Esophagus squamous epithelium (tissue), 5 donors: ENCODE data around the gene AADACL3. TPM values are rescaled to one million over a fixed set of nuclear protein-coding genes. Genes with fewer than 3 reads are reported as not detected.

Experiments used
- DNase-seq: peaks from one replicate; lab custom pipeline; 2025; lab: John Stamatoyannopoulos, UW
- H3K27ac ChIP-seq, 4 donors: fragments of 200-600 bp; sonication (generic); one replicate each; pipeline ENCODE4 v1.5.1; 2016 to 2019; ENCODE audit warnings: mild to moderate bottlenecking in 1 of 4
- H3K27me3 ChIP-seq, 4 donors: fragments of 200-600 bp; sonication (generic); 1 replicate in 3 of 4; 2 replicates in 1 of 4; pipeline versions ENCODE4 v1.5.1 to v1.6.0; 2017 to 2021; ENCODE audit warnings: antibody characterized with exemption in 1 of 4
- H3K36me3 ChIP-seq, 3 donors: fragments of 200-600 bp; sonication (generic); one replicate each; pipeline ENCODE4 v1.5.1; 2016 to 2019
- H3K4me1 ChIP-seq, 3 donors: fragments of 200-600 bp; sonication (generic); one replicate each; pipeline ENCODE4 v1.5.1; 2017 to 2019
- H3K4me3 ChIP-seq, 4 donors: fragments of 200-600 bp; sonication (generic); 1 replicate in 3 of 4; 2 replicates in 1 of 4; pipeline ENCODE4 v1.5.1; 2016 to 2019; ENCODE audit warnings: mild to moderate bottlenecking in 2 of 4, moderate library complexity in 1 of 4
- H3K9me3 ChIP-seq, 3 donors: fragments of 200-600 bp; sonication (generic); one replicate each; pipeline ENCODE4 v1.5.1; 2016 to 2019
- CTCF ChIP-seq, 6 experiments: fragments of 450-650 bp in 4 of 6; fragments of 200-600 bp in 2 of 6; sonication (generic) in 2 of 6; IDR thresholded peaks; one replicate each; pipeline ENCODE4 v1.5.1; 2016 to 2019; ENCODE audit warnings: antibody characterized with exemption in 6 of 6, mild to moderate bottlenecking in 4 of 6, moderate library complexity in 4 of 6
- POLR2A ChIP-seq, 4 donors: fragments of 450-650 bp; IDR thresholded peaks; one replicate each; pipeline ENCODE4 v1.6.1; 2017; ENCODE audit warnings: antibody characterized with exemption in 4 of 4, mild to moderate bottlenecking in 4 of 4, moderate library complexity in 3 of 4
- WGBS, 2 donors: methylation state at CpG; one replicate each; pipeline ENCODE4 v1.1.5; 2018; 5-methylcytosine and 5-hydroxymethylcytosine counted together
- intact Hi-C: fragments of 100-400 bp; cut with DNase I; formaldehyde crosslinking; loops from one replicate; pipeline ENCODE4 v1.15.0; 2022
- total RNA-seq, 4 donors: library from RNA; depleted of rRNA; stranded (reverse); fragments of >200 nt; gene quantifications; one replicate each; pipeline ENCODE4 v1.1.0, GENCODE V29; 2016
- donor health status: DM: yes; HTN: yes; CAD: no.

AADACL3 gene
- total RNA-seq, 4 donors from 2014 or later = not detected

GRCh38 chr1:12708396-12709090, 7.4 kb upstream of the AADACL3 start:
- intact Hi-C loops = no loop called here

GRCh38 chr1:12709091-12709491, 6.8 kb upstream of the AADACL3 start:
- intact Hi-C loops = no loop called here
- H3K9me3 ChIP-seq = peaks cover 0 to 5% (median 0%) of the 10 kb centered on the region in 3 donors
- H3K27me3 ChIP-seq = peaks cover 0 to 12% (median 0%) of the 10 kb centered on the region in 4 donors
- no peaks in the 10 kb centered on the region for H3K4me1 ChIP-seq
- H3K27ac ChIP-seq = no peak overlapping the region
- no peak overlapping the region for H3K4me3 ChIP-seq
- DNase-seq = no peak
- no peaks in the 10 kb centered on the region for H3K36me3 ChIP-seq
- TF ChIP-seq CTCF (IDR thresholded peaks at IDR 0.05) = no peak
- TF ChIP-seq POLR2A (IDR thresholded peaks at IDR 0.05) = no peak
- 0 to 17% methylated on average over 1 of the region's 1 CpG for WGBS, 2 donors

More at GRCh38 chr1:12708396-12709090, 7.4 kb upstream of the AADACL3 start:
- Histone ChIP-seq H3K9me3 (peaks cover 0 to 11% (median 2%) of the 10 kb centered on the region in 3 donors), H3K4me3 (no peak overlapping the region), H3K27ac (no peak overlapping the region), H3K36me3 (no peaks in the 10 kb centered on the region), H3K4me1 (no peaks in the 10 kb centered on the region), H3K27me3 (peaks cover 0 to 12% (median 0%) of the 10 kb centered on the region in 4 donors)
- no peak for DNase-seq
- WGBS, 2 donors = 73 to 76% methylated on average over 4 of the region's 4 CpGs
- TF ChIP-seq CTCF (IDR thresholded peaks at IDR 0.05) (no peak), POLR2A (IDR thresholded peaks at IDR 0.05) (no peak)

GRCh38 chr1:12709696-12710095, 6.2 kb upstream of the AADACL3 start:
- Histone ChIP-seq H3K27me3 (peaks cover 0 to 12% (median 0%) of the 10 kb centered on the region in 4 donors), H3K36me3 (no peaks in the 10 kb centered on the region), H3K9me3 (no peaks in the 10 kb centered on the region), H3K4me1 (no peaks in the 10 kb centered on the region), H3K27ac (no peak overlapping the region), H3K4me3 (no peak overlapping the region)
- 60 to 67% methylated on average over 3 of the region's 3 CpGs for WGBS, 2 donors
- intact Hi-C loops = no loop called here
- no peak for DNase-seq
- TF ChIP-seq POLR2A (IDR thresholded peaks at IDR 0.05) (no peak), CTCF (IDR thresholded peaks at IDR 0.05) (no peak)

- TF ChIP-seq POLR2A (IDR thresholded peaks at IDR 0.05) (no peak), CTCF (IDR thresholded peaks at IDR 0.05) (no peak)
- WGBS, 2 donors = 58 to 70% methylated on average over 3 of the region's 3 CpGs
- Histone ChIP-seq H3K4me3 (no peak overlapping the region), H3K27me3 (peaks cover 0 to 12% (median 0%) of the 10 kb centered on the region in 4 donors), H3K27ac (no peak overlapping the region), H3K36me3 (no peaks in the 10 kb centered on the region), H3K9me3 (no peaks in the 10 kb centered on the region), H3K4me1 (no peaks in the 10 kb centered on the region)
- intact Hi-C loops = no loop called here
- no peak for DNase-seq
Observed at GRCh38 chr1:12711536-12711935, 4.4 kb upstream of the AADACL3 start.

GRCh38 chr1:12712076-12712475, 3.8 kb upstream of the AADACL3 start:
- H3K4me3 ChIP-seq = no peak overlapping the region

More at GRCh38 chr1:12712076-12712475, 3.8 kb upstream of the AADACL3 start:
- no peak for TF ChIP-seq CTCF (IDR thresholded peaks at IDR 0.05)
- TF ChIP-seq POLR2A (IDR thresholded peaks at IDR 0.05) = no peak
- H3K27ac ChIP-seq = no peak overlapping the region
- no peaks in the 10 kb centered on the region for H3K36me3 ChIP-seq
- peaks cover 0 to 12% (median 0%) of the 10 kb centered on the region in 4 donors for H3K27me3 ChIP-seq
- no peaks in the 10 kb centered on the region for H3K4me1 ChIP-seq
- 60 to 67% methylated on average over 1 of the region's 1 CpG for WGBS, 2 donors
- no peaks in the 10 kb centered on the region for H3K9me3 ChIP-seq
- no peak for DNase-seq
- intact Hi-C loops = no loop called here
